ENCODE results near the gene NUP62.
A peak's percentile ranks its signal among the peaks of the same experiment; 100 is the strongest.
"Not testable (repeated sequence)": the region's sequence is repeated elsewhere in the genome, so short reads cannot be mapped to it uniquely, and the experiment has no call there.

The NUP62 gene

GRCh38 chr19:49931293-49932040 is 2.2 kb upstream of the NUP62 start:
- H3K4me3 ChIP-seq (replicated peaks; ENCODE audit: low read depth, low read length), result no peak overlapping the region
- no peak for TF ChIP-seq CTCF (IDR thresholded peaks at IDR 0.05; ENCODE audit: low read length, missing control alignments)
- DNase-seq (ENCODE audit: low read depth), result no peak

- peak overlapping the region; percentile 97 for H3K4me3 ChIP-seq (replicated peaks; ENCODE audit: low read depth, low read length)
- no peak for TF ChIP-seq CTCF (IDR thresholded peaks at IDR 0.05; ENCODE audit: low read length, missing control alignments)
- peak; percentile 15 for DNase-seq (ENCODE audit: low read depth)
Observed at GRCh38 chr19:49930483-49931011, 1.2 kb upstream of the NUP62 start.

DNA sequence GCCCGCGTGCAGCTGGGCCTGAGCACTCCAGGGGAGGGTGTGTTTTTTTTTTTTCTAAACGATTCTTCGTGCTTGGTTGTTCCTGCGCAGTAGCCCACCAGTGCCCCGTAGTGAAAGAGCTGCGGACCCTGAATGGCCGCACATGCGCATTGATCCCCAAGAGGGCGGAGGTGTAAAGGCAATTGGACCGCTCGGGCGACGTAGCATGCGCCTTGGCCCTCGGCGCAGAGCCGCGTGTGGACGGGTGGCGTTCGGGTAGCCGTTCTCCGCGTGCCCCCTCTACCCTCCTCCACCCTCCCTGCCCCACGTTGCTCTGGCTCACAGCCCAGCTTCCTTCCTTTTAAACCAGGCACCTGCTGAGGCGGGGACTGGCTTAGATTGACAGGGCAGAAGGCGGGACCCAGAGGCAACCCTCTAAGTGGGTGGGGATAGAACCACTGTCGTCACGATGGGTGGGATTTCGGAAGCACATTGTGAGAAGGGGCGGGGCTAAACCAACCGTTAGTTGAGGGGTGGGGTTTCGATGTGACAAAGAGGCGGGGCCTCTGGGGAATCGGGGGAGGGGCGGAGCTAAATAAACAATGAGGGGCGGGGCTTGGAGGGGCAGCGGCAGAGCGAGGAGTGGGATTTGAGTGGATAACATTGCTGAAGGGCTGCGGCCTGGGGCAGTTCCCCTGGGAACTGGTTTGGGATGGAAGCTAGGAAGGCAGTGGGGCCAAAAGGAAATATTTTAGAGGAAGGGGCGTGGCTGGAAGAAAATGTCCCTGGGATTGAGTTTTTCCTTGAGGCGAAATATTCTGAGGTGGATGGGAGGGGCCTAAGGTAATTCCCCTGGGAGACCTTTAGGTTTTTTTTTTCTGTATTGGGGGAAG is 543 bp upstream of the NUP62 start:
- H3K4me3 ChIP-seq (replicated peaks; ENCODE audit: low read depth, low read length), result peak overlapping the region; percentile 97
- no peak for TF ChIP-seq CTCF (IDR thresholded peaks at IDR 0.05; ENCODE audit: low read length, missing control alignments)
- peak; percentile 99 for DNase-seq (ENCODE audit: low read depth)

- H3K4me3 ChIP-seq (replicated peaks; ENCODE audit: low read depth, low read length), result no peak overlapping the region
- DNase-seq (ENCODE audit: low read depth), result no peak
- no peak for TF ChIP-seq CTCF (IDR thresholded peaks at IDR 0.05; ENCODE audit: low read length, missing control alignments)
Observed at GRCh38 chr19:49927526-49928264, 1.6 kb downstream of the NUP62 start.

DNA sequence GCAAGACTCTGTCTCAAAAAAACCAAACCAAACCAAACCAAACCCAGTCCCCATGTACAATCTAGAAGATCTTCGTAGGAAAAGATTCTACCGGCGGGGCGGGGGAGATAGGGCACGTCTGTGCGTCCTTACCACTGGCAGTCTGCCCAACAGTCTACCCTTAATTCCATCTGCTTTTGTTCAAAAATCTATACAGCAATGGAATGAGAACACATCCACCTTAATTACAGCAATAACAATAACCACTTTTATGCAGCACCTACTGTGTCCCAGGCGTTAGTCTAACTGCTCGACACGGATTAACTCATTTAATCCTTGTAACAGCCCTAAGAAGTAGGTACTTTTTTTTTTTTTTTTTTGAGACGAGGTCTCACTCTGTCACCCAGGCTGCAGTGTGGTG is 2.8 kb downstream of the NUP62 start:
- no peak for TF ChIP-seq CTCF (IDR thresholded peaks at IDR 0.05; ENCODE audit: low read length, missing control alignments)
- H3K4me3 ChIP-seq (replicated peaks; ENCODE audit: low read depth, low read length), result no peak overlapping the region
- DNase-seq (ENCODE audit: low read depth), result no peak

- no peak for TF ChIP-seq CTCF (IDR thresholded peaks at IDR 0.05; ENCODE audit: low read length, missing control alignments)
- no peak for DNase-seq (ENCODE audit: low read depth)
- no peak overlapping the region for H3K4me3 ChIP-seq (replicated peaks; ENCODE audit: low read depth, low read length)
Observed at GRCh38 chr19:49925486-49925885, 3.8 kb downstream of the NUP62 start.

GRCh38 chr19:49924881-49925210 is 4.5 kb downstream of the NUP62 start:
- not testable (repeated sequence) for H3K4me3 ChIP-seq (replicated peaks; ENCODE audit: low read depth, low read length); DNase-seq (ENCODE audit: low read depth)

Measured in fibroblast of pulmonary artery (primary cell).